SK-N-DZ (cell line): ENCODE results near the gene OSBPL6.
"Not testable (repeated sequence)": the region's sequence is repeated elsewhere in the genome, so short reads cannot be mapped to it uniquely, and the experiment has no call there.

Source experiments
- DNase-seq: peaks from one replicate; pipeline ENCODE4 v3.0.0-alpha.2; 2015; ENCODE audit warnings: low spot score

Gene OSBPL6

DNA sequence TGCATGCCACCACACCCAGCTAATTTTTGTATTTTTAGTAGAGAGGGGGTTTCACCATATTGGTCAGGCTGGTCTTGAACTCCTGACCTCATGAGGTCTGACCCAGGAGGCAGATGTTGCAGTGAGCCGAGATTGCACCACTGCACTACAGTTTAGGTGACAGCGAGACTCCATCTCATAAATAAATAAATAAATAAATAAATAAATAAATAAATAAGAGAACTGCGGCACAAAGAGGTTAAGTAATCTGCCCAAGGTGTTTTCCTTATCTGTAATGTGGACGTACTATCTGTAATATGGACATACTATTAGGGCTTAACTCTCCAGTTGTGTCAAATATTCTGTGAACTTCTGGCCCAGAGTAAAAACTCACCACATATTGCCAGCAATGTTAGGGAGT, 4.1 kb downstream of the OSBPL6 start:
- DNase-seq, result not testable (repeated sequence)

DNA sequence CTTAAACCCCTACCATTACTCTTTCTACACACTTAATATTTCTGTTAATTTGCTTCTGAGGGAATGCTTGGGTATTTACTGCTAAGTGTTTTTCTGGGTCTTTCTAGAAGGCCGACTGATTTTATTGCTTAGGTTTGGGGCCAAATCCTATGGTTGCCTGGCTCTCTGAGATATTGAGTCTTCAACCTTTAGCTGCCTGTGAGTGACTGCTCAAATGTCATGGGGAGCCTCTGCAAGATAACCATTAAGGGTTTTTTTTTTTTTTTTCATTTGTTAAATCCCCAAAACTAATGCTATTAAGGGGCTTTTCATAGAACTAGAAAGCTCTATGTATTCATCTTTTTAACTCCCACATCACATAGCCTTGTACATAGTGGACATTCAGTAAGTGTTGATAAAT, 5.0 kb downstream of the OSBPL6 start:
- DNase-seq, result no peak

- DNase-seq, result no peak
These were observed 6.0 kb downstream of the OSBPL6 start for GRCh38 chr2:178200331-178200730.

DNA sequence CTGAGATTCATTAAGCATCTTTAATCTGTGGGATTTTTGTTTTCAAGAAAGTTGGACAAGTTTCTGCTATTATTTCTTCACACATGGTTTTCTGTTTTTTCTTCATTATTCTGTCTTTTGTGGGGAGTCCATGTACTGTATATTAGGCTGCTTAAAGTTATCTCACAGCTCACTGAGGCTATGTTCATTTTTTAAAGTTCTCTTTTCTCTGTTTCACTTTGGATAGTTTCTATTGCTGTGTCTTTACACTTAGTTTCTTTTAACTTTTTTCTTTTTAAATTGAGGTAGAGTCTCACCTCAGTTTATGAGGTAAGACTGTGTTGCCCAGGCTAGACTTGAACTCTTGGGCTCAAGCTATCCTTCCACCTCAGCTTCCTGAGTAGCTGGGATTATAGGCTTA, 8.6 kb downstream of the OSBPL6 start:
- no peak for DNase-seq

- DNase-seq, result no peak
These were observed 10.7 kb downstream of the OSBPL6 start for GRCh38 chr2:178204977-178205376.

- no peak for DNase-seq
These were observed 11.7 kb downstream of the OSBPL6 start for GRCh38 chr2:178205853-178206521.

DNA sequence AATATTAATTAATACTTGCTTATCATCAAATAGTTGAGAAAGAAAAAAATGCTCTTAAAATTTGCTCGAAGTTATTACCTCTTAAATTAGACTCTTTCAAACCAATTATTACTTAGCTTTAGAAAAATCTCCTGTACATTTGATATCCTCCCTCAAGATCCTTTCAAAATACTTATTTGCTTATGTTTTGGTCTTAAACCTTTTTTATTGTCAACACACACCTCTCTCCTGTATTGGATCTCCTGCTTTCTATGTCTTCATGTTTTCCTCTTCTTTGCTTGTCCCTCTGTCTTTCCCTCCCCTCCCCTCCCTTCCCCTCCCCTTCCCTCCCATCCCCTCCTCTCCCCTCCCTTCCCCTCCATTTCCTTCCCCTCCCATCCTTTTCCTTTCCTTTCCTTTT, 14.0 kb downstream of the OSBPL6 start:
- DNase-seq, result no peak

- DNase-seq, result no peak
These were observed 14.5 kb downstream of the OSBPL6 start for GRCh38 chr2:178208817-178209216.

GRCh38 chr2:178211460-178211859, 17.1 kb downstream of the OSBPL6 start:
- no peak for DNase-seq

- no peak for DNase-seq
These were observed 17.6 kb downstream of the OSBPL6 start for GRCh38 chr2:178211943-178212342.

DNA sequence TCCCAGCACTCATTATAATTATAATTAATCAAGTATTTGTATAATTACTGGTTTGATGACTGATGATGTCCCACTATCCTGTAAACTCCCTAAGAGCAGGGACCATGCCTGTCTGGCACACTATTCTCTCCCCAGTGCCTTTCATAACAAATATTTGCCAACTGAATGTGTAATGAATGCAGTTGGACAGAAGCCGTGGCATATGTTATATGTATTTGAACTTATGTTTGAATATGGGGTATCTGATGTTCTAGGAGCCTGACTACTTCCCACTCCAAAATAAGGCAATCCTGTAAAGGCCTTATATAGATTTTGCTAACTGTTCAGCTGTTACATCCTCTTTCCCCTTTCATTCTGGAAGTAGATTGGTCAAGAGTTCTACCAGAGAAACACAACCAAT, 19.7 kb downstream of the OSBPL6 start:
- DNase-seq, result no peak

GRCh38 chr2:178219247-178219646, 24.9 kb downstream of the OSBPL6 start:
- no peak for DNase-seq

- DNase-seq, result no peak
These were observed 26.5 kb downstream of the OSBPL6 start for GRCh38 chr2:178220814-178221213.

DNA sequence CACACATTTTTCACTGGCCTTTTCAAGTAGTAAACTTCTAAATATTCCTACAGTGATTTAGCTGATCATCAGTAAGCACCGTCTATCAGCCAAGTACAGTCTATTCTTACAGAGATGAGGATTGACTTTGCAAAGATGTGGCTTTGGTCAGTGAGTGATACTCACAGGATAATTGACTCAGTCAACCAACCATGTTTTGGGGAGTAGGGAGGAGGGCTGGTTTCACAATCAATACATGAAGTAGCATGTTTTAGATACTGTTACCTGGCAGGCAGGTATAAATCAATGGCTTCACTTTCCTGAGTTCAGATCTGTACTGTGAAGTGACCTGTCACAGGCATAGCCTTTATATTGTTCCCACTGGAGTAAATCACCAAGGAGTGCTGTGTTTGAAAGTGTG, 27.2 kb downstream of the OSBPL6 start:
- no peak for DNase-seq

DNA sequence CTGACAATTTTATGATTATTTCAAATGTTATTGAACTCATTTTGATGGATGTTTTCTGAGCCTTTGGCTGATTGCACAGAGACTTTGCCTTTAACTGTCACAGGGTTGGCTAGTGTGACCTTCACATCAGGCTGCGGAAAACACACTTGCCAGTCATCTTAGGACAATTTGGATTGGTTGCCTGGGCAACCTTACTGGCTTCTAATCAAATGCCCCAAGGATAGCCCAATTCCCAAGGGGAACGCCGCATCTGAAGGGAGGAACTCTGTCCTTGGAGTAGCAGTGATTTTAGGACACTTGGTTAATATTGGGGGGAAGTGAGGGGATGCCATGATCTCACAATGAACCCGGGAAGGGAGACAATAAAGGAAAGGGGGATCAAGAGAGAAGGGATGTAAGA, 29.5 kb downstream of the OSBPL6 start:
- no peak for DNase-seq

GRCh38 chr2:178225006-178225805, 30.9 kb downstream of the OSBPL6 start:
- no peak for DNase-seq

- no peak for DNase-seq
These were observed 32.9 kb downstream of the OSBPL6 start for GRCh38 chr2:178227187-178227586.

GRCh38 chr2:178229927-178230326, 35.6 kb downstream of the OSBPL6 start:
- DNase-seq, result no peak

DNA sequence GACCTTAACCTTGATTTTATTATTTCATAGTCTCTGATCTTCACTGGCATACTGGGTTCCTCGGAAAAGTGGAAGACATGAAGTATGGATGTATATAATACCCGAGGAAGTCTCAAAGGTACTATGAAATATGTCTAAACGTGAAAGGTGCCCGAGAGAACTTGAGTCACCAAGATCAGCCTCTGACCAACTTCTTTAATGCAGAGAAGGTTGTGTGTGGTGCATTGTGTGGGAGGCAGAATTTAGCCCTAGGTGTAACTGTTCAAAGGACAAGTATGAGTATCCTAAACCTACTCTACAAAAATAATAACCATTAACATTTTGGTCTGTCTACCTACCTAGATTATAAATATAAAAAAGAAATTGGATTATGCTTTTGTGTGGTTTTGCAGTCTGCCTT, 36.1 kb downstream of the OSBPL6 start:
- no peak for DNase-seq

DNA sequence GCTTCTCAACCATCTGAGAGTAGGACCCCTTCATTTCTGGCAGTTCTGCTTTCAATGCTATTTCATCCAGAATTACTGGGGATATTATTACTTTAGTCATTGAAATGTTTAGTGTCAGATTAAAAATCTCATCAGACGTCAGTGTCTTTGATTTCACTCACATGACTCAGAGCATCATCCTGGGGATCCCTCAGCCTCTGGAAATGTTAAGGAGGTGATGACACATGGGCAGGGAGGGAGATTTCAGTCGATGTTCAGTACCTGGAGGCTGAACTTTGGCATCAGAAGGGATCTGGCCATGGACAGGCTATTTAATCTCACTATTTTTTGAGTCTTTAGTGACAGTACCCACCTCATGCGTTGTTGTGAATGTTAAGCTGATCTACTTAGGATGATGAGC, 39.1 kb downstream of the OSBPL6 start:
- no peak for DNase-seq

GRCh38 chr2:178234648-178235047, 40.3 kb downstream of the OSBPL6 start:
- no peak for DNase-seq

DNA sequence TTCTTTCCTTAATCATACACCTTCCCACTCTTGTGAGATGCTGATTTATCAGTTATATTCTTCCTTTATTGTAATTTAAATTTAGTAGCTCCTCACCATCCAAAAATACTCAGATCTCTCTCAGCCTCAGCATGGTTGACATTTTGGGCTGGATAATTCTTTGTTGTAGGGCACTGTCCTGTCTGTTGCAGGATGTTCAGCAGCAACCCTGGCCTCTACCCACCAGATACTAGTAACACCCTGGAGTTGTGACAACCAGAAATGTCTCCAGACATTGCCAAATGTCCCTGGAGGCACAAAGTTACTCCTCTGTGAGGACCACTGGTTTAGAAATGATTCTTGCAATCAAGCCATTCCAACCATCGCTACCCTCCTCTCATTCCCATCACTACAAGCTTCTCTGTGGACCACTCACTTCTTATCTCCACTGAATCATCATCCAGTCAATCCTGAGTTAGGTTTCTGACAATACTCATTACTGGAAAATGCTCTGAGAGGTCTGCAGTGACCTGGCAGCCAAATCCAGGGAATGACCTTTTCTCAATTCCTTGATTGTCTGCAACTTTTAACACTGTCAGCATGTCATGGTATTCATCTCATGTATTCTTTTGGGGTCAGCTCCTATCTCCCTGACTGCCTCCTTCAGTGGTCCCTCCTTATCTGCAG, 43.3 kb downstream of the OSBPL6 start:
- DNase-seq, result no peak

DNA sequence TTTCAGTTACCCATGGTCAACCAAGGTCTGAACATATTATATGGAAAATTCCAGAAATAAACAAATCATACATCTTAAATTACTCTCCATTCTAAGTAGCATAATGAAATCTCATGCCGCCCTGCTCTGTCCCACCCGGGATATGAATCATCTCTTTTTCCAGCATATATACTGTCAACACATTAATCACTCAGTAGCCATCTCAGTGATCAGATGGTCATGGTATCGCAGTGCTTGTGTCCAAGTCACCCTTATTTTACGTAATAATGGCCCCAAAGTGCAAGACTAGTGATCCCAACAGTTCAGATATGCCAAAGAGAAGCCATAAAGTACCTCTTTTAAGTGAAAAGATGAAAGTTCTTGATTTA, 43.8 kb downstream of the OSBPL6 start:
- DNase-seq, result no peak
